ENCODE measurements around the gene DFFB.

- TF ChIP-seq, protein P1, sequence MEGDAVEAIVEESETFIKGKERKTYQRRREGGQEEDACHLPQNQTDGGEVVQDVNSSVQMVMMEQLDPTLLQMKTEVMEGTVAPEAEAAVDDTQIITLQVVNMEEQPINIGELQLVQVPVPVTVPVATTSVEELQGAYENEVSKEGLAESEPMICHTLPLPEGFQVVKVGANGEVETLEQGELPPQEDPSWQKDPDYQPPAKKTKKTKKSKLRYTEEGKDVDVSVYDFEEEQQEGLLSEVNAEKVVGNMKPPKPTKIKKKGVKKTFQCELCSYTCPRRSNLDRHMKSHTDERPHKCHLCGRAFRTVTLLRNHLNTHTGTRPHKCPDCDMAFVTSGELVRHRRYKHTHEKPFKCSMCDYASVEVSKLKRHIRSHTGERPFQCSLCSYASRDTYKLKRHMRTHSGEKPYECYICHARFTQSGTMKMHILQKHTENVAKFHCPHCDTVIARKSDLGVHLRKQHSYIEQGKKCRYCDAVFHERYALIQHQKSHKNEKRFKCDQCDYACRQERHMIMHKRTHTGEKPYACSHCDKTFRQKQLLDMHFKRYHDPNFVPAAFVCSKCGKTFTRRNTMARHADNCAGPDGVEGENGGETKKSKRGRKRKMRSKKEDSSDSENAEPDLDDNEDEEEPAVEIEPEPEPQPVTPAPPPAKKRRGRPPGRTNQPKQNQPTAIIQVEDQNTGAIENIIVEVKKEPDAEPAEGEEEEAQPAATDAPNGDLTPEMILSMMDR (IDR thresholded peaks at IDR 0.05), result no peak
- TF ChIP-seq POLR2A (IDR thresholded peaks at IDR 0.05), result no peak
These were observed 47.6 kb upstream of the DFFB start for GRCh38 chr1:3809680-3810079.

Data from esophagus squamous epithelium (tissue), 4 donors.